AML-193 (cell line): Measurements from ENCODE around the gene TBCD.
"Not testable (repeated sequence)": the region's sequence is repeated elsewhere in the genome, so short reads cannot be mapped to it uniquely, and the experiment has no call there.

Experiments
- DNase-seq, 2 experiments: peaks; one replicate each; lab custom pipeline; 2025; lab: John Stamatoyannopoulos, UW

The TBCD gene

GRCh38 chr17:82729479-82730260, 22.2 kb upstream of the TBCD start:
- no peak for DNase-seq

DNA sequence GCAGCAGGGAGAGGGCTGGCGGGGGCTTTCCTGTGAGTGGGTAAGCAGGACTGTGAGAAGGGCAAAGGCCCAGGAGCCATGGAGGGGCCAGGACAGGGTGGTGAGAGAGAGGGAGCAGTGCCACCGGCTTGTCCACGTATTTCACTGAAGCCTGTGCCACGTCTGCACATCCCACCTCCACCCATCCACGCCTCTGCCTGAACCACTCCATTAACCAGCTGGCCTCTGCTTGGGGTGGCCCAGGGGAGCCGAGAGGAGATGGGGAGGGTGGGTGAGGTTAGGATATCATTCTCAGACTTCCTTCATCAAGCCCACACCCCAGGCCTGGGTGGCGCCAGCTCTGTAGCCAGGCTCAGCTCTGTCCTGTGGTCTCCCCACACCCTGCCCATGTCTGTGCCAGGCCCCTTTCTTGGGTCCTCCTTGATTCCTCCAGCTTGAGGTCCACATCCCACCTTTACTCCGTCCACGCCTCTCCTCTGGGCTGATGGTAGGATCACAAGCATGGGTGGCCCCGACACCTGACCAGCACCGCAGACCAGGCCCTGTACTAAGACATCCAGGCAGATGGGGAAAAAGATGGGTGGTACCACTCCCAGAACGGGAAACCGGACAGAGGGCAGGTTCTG, 19.6 kb upstream of the TBCD start:
- DNase-seq, result no peak

DNA sequence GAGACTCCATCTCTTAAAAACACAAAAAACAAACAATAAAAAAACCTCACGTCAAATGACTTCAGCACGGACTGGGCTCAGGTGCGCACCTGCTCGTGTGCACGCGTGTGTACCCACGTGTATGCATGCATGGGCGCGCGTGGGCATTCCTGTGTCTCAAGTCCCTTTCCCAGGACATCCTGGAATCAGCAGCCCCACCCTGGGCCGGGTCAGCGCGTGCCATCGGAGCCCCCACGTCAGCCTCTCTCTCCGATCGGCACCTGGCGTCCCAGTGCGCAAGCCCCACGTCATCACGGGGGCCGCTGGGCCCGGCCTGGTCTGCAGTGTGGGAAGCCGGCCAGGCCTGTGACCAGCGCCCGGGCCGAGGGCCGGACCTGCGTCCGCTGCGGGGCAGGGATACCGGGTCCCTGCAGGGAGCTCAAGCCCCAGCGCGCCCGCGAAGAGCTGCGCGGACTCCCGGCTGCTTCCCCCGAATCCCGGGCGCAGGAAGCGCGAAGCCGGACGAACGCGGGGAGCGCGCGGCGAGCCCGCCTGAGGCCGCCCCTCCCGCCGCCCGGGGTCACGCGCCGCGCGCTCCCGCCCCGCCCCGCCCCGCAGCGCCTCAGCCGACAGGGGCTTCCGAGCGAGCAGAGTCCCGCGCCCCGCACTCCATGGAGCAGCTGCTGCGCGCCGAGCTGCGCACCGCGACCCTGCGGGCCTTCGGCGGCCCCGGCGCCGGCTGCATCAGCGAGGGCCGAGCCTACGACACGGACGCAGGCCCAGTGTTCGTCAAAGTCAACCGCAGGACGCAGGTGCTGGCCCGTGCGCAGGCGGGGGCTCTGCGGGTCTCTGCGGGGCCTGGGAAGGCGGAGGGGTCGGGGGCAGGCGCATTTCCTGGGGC, 16.6 kb upstream of the TBCD start, which contains the start of gene FN3K:
Gene FN3K (plus strand): TSS at position 629 of the 880 bp plus-strand sequence. CDS start 22 bp downstream, at position 651.
- DNase-seq, result no peak

DNA sequence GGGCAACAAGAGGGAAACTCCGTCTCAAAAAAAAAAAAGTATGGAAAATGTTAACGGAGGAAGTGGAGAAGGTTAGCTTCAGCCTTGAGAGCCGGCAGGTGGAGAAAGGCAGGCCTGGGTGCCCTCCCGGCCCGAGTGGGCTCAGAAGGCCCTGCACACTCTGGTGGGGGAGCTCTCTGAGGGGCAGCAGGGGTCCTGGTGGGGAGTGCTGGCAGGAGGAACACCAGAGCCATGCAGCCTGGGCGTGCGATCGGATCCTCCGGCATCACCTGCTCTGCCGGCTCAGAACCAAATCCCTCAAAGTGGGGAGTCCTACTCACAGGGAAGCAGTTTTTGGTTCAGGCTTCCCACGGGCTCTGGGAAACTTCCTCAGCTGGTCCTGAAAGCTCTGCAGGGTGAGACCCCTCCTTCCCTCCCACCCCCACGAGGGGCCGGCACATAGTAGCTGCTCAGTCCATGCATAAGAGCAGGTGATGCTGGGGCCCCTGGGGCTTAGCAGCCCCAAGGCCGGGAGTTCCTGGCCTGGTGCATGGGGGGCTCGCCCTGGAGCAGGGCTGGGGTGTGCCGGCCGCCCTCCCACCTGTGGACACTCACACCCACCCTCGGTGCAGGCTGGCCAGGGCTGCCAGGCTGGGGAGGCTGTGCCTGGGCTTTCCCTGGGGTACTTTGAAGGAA, 15.2 kb upstream of the TBCD start:
- DNase-seq, result no peak

DNA sequence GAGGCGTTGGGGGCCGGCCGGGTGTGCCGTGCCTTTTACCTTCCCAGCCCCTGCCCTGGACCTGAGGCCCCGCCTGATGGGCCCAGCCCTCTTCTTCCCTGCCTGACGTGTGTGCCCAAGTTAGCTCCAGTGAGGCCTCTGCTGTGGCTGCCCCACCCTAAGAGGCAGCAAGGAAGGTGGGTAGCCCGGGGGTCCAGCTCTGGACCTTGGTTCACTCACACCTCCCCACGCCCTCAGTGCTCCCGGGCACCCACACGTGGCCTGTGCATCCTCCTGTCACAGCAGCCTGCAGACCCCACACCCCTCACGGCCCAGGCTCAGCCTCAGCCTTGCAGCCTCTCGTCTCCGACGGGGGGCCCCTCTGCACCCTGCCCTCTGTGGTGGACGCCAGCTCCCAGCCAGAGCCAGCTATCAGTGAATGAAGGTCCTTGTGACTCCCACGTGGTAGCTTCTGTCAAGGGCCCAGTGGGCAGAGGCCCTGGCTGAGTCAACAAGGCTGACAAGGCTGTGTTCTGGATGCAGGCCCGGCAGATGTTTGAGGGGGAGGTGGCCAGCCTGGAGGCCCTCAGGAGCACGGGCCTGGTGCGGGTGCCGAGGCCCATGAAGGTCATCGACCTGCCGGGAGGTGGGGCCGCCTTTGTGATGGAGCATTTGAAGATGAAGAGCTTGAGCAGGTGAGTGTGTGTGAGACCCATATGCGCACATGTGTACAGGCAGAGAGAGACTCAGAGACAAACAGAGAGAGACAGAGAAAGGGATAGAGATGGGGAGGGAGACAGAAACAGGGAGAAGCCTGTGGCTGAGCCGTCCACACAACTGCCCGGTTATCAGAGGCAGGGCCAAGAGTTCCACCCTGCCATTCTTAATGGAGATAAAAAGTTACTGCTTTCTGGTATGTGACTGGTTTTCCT, 13.6 kb upstream of the TBCD start:
- DNase-seq, result no peak

DNA sequence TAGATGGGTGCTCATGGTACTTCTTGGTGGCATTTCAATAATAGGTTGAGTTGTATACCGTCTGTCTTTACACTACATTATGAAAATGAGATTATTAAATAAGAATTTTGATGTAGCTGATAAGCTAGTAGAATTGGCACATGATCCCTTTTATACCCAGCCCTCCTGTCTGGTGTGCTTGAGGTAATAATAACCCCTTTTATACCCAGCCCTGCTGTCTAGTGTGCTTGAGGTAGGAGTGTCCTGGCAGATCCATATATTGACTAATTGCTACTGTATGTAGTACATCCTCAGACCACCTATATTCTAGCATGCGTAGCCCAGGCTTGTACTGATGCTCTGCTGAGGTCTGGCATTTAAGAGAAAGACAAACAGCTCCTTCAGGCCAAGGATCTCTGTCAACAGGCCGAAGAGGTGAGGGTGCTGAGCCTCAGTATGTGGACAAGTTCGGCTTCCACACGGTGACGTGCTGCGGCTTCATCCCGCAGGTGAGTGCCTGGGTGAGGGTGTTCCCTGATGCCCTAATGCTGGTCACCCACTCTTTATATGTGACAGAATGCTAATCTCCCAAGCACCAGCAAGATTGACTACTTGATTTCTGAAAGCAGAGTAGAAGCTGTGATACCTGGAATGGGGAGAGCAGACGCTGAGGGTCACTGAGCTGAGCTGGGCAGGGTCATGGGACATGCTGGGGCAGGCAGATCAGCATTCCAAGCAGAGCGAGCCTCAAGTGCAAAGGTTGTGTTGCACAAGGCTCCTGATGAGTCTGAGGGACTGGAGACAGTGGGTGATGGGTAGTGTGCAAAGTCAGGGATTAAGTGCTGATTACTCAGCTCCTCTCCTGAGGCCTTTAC, 10.7 kb upstream of the TBCD start:
- DNase-seq, result no peak

GRCh38 chr17:82743344-82744219, 8.3 kb upstream of the TBCD start:
- no peak for DNase-seq

DNA sequence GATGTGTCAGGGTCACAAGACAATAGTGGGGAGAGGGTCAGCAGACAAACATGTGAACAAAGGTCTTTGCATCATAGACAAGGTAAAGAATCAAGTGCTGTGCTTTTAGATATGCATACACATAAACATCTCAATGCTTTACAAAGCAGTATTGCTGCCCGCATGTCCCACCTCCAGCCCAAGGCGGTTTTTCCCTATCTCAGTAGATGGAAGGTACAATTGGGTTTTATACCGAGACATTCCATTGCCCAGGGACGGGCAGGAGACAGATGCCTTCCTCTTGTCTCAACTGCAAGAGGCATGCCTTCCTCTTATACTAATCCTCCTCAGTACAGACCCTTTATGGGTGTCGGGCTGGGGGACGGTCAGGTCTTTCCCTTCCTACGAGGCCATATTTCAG, 7.1 kb upstream of the TBCD start:
- not testable (repeated sequence) for DNase-seq

- no peak for DNase-seq
These were observed 6.3 kb upstream of the TBCD start for GRCh38 chr17:82745524-82745923.

GRCh38 chr17:82748756-82749155, 3.1 kb upstream of the TBCD start:
- no peak for DNase-seq

GRCh38 chr17:82750241-82750908, 1.5 kb upstream of the TBCD start:
- no peak for DNase-seq

GRCh38 chr17:82751171-82751570, 694 bp upstream of the TBCD start:
- no peak for DNase-seq

- peak; percentile 18 to 20 for DNase-seq
These were observed 721 bp downstream of the TBCD start for GRCh38 chr17:82752371-82753200.

DNA sequence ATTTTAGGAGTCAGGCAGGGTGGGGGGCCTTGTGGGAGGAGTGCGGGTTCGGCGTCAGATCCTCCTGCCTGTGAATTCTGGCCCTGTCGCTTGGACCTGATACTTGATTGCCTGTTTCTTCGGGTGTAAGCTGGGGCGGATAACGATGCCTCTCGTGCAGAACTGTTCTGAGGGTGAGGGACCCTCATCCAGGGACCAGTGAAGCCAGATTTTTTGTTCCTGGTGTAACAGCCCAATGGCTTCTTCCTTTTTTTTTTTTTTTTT, 1.3 kb downstream of the TBCD start:
- DNase-seq, result no peak

DNA sequence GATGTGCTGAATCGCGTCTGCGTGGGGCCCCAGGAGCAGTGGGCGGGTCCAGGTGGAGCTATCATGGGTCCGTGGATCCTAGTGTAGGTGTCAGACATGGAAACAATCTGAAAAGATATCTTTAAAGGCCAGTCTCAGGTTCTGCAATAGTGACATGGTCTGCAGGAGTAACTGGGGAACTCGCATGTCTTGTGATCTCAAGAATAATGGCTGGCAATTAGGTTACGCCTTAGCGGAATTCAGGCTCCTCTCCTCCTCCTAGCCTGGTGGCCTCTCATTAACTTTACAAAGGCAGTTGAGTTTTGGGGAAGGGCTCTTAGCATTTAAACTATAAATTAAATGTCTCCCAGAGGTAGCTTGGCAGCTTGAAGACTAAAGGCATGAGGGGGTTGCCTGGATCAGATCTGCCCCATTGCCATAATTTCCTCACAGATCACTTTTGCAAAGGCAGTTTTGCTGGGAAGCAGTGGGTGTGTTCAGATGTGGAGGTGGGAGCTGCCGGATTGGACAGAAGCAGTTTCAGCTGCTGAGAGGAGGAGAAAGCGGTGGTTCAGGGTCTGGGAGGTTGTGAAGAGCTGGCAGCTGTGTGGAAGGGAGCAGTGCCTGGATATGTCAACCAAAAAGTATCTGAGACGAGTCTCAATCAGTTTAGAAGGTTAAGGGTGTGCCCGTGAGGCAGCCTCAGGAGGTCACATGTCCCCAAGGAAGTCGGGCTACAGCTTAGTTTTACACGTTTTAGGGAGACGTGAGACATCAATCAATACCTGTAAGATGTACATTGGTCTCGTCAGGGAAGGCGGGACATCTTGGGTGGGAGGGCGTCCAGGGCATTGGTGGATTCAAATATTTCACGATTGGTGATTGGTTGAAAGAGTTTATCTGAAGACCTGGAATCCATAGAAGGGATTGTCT, 2.7 kb downstream of the TBCD start:
- DNase-seq, result no peak

DNA sequence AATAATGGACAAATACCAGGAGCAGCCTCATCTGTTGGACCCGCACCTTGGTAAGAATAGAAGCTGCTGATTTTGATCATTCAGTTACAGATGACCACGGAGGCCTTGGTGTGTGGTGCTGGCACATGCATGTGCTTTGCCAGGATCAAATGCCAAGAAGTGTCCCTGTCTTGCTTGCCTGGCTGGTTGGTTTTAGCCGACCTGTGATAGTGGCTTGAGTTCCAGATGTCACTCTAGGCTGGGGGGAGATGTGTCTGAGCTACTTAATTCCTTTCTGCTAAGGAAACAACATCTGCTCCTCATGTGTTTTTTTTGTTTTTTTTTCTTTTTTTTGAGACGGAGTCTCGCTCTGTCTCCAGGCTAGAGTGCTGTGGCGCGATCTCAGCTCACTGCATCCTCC, 4.3 kb downstream of the TBCD start:
- DNase-seq, result no peak

DNA sequence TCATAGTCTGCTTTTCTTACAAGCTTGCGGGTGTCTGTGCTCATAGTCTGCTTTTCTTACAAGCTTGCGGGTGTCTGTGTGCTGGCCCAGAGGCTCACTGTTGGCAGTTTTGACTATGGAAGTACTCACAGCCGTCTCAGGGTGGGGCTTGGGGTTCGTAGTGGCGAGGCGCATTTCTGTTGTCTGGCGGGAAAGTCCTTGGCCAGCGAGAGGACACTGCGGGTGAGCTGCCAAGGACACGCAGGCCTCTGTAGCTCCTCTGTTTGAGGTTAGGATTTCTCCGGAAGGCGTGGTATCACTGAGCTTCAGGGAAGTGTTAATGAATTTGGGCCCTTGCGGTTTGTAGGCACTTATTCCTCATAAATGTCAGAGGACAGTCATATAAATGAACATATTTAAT, 13.5 kb downstream of the TBCD start:
- no peak for DNase-seq
